Endodermal cell (in vitro differentiated cells): Measurements from ENCODE around the gene ADGB. TPM values are rescaled to one million over a fixed set of nuclear protein-coding genes. Genes with fewer than 3 reads are reported as not detected.

Source experiments
- DNase-seq: peaks from one replicate; pipeline ENCODE4 v3.0.0-alpha.2; 2017
- H3K27ac ChIP-seq: 2 replicates; pipeline ENCODE4 v1.5.1; 2013; ENCODE audit warnings: mild to moderate bottlenecking, low read depth, low read length, moderate library complexity
- H3K27me3 ChIP-seq: 2 replicates; pipeline ENCODE4 v1.6.1; 2013; ENCODE audit warnings: mild to moderate bottlenecking, low read length, moderate library complexity; ENCODE audit not compliant: insufficient read depth, control insufficient read depth, poor library complexity, severe bottlenecking
- H3K36me3 ChIP-seq: 2 replicates; pipeline ENCODE4 v1.7.0; 2013; ENCODE audit warnings: mild to moderate bottlenecking, low read length, moderate library complexity; ENCODE audit not compliant: control insufficient read depth, insufficient read depth
- H3K4me1 ChIP-seq: one replicate; pipeline ENCODE4 v1.7.0; 2013; ENCODE audit warnings: low read length; ENCODE audit not compliant: control insufficient read depth, insufficient read depth
- H3K4me3 ChIP-seq: 2 replicates; pipeline ENCODE4 v1.5.1; 2013; ENCODE audit warnings: mild to moderate bottlenecking, low read length, moderate library complexity
- H3K9ac ChIP-seq: 2 replicates; pipeline ENCODE4 v1.6.1; 2013; ENCODE audit warnings: mild to moderate bottlenecking, low read length, moderate library complexity; ENCODE audit not compliant: poor library complexity, severe bottlenecking; ENCODE audit errors: extremely low read depth
- H3K9me3 ChIP-seq: 2 replicates; pipeline ENCODE4 v1.6.1; 2013; ENCODE audit warnings: mild to moderate bottlenecking, low read length, moderate library complexity; ENCODE audit not compliant: control insufficient read depth
- H3K27ac Mint-ChIP-seq: 2 replicates; pipeline ENCODE4 v1.8.0; 2020; ENCODE audit warnings: mixed read lengths
- H3K27me3 Mint-ChIP-seq: 2 replicates; pipeline ENCODE4 v1.8.0; 2021; ENCODE audit warnings: mild to moderate bottlenecking, mixed read lengths; ENCODE audit not compliant: insufficient read depth
- H3K36me3 Mint-ChIP-seq: 2 replicates; pipeline ENCODE4 v1.8.0; 2020; ENCODE audit warnings: low read depth, mixed read lengths
- H3K4me1 Mint-ChIP-seq: 2 replicates; pipeline ENCODE4 v1.8.0; 2020; ENCODE audit warnings: mixed read lengths
- H3K4me3 Mint-ChIP-seq: 2 replicates; pipeline ENCODE4 v1.8.0; 2020; ENCODE audit warnings: mild to moderate bottlenecking, moderate library complexity, mixed read lengths
- H3K9me3 Mint-ChIP-seq: 2 replicates; pipeline ENCODE4 v1.8.0; 2020; ENCODE audit warnings: mild to moderate bottlenecking, mixed read lengths
- CTCF ChIP-seq: fragments of 200-600 bp; sonication (generic); conservative IDR thresholded peaks from 2 replicates; pipeline ENCODE4 v1.5.0; 2021; ENCODE audit warnings: antibody characterized with exemption, mild to moderate bottlenecking
- WGBS, 2 experiments: methylation state at CpG; one replicate each; pipeline versions ENCODE4 v1.1.5 to v1.1.7; 2013; ENCODE audit warnings: missing lambda C conversion rate in 2 of 2, mixed read lengths in 1 of 2; ENCODE audit not compliant: insufficient coverage in 1 of 2, insufficient read length in 1 of 2; 5-methylcytosine and 5-hydroxymethylcytosine counted together
- total RNA-seq, 2 donors: library from RNA; stranded (reverse); fragmentation: NEBNext Ultra II Directional in 1 of 2; extraction: Animal tissue kit (Norgen Biotek cat#: 25700) in 1 of 2; gene quantifications; 2 replicates in 1 of 2; 3 replicates in 1 of 2; pipeline ENCODE4 v1.2.1, GENCODE V29; 2021

The ADGB gene
- total RNA-seq, 2 donors from 2014 or later: 0.37 to 1.3 TPM

GRCh38 chr6:146574211-146574610 lies 24.6 kb upstream of the ADGB start:
- no peak overlapping the region for H3K27ac ChIP-seq
- DNase-seq: no peak
- H3K4me1 ChIP-seq: no peaks in the 10 kb centered on the region
- no peak for TF ChIP-seq CTCF
- H3K9me3 ChIP-seq: peaks cover 6% of the 10 kb centered on the region
- no peak overlapping the region for H3K4me3 ChIP-seq
- H3K27ac Mint-ChIP-seq: no peak overlapping the region
- H3K27me3 Mint-ChIP-seq: no peaks in the 10 kb centered on the region
- H3K4me1 Mint-ChIP-seq: no peaks in the 10 kb centered on the region
- peaks cover 8% of the 10 kb centered on the region for H3K9me3 Mint-ChIP-seq
- H3K36me3 Mint-ChIP-seq: no peaks in the 10 kb centered on the region
- WGBS, 2 experiments: 95% methylated on average over 1 of the region's 1 CpG; no CpG with 5 or more reads in 1 of the 2 experiments
- no peak overlapping the region for H3K4me3 Mint-ChIP-seq
- no peak overlapping the region for H3K9ac ChIP-seq
- H3K27me3 ChIP-seq: no peaks in the 10 kb centered on the region
- H3K36me3 ChIP-seq: no peaks in the 10 kb centered on the region

GRCh38 chr6:146578054-146578453 lies 20.7 kb upstream of the ADGB start:
- Histone ChIP-seq H3K9me3 (peaks cover 6% of the 10 kb centered on the region), H3K27ac (no peak overlapping the region), H3K4me1 (no peaks in the 10 kb centered on the region), H3K9ac (no peak overlapping the region), H3K27me3 (no peaks in the 10 kb centered on the region), H3K4me3 (no peak overlapping the region), H3K36me3 (no peaks in the 10 kb centered on the region)
- Mint-ChIP-seq H3K27ac (no peak overlapping the region), H3K27me3 (peaks cover 2% of the 10 kb centered on the region), H3K4me3 (no peak overlapping the region), H3K4me1 (no peaks in the 10 kb centered on the region), H3K9me3 (peaks cover 8% of the 10 kb centered on the region), H3K36me3 (no peaks in the 10 kb centered on the region)
- no peak for DNase-seq
- no peak for TF ChIP-seq CTCF

- peaks cover 2% of the 10 kb centered on the region for H3K4me1 Mint-ChIP-seq
- Histone ChIP-seq H3K27ac (no peak overlapping the region), H3K9ac (no peak overlapping the region), H3K9me3 (no peaks in the 10 kb centered on the region), H3K36me3 (no peaks in the 10 kb centered on the region), H3K4me3 (no peak overlapping the region), H3K27me3 (no peaks in the 10 kb centered on the region), H3K4me1 (no peaks in the 10 kb centered on the region)
- H3K27ac Mint-ChIP-seq: no peak overlapping the region
- DNase-seq: no peak
- TF ChIP-seq CTCF: no peak
- H3K4me3 Mint-ChIP-seq: no peak overlapping the region
- no peaks in the 10 kb centered on the region for H3K36me3 Mint-ChIP-seq
- 100% methylated on average over 1 of the region's 1 CpG; no CpG with 5 or more reads in 1 of the 2 experiments for WGBS, 2 experiments
- peaks cover 2% of the 10 kb centered on the region for H3K27me3 Mint-ChIP-seq
- no peaks in the 10 kb centered on the region for H3K9me3 Mint-ChIP-seq
Observed at GRCh38 chr6:146581968-146582367, 16.8 kb upstream of the ADGB start.
